Panc1 (cell line): ENCODE data around the gene MADCAM1.

Experiments used
- SIN3A ChIP-seq: IDR thresholded peaks from 2 replicates; pipeline ENCODE4 v1.6.1; 2012; ENCODE audit warnings: low read depth, mild to moderate bottlenecking, low read length, moderate library complexity, borderline replicate concordance; ENCODE audit not compliant: insufficient read depth
- TF ChIP-seq, protein P1 (sequence below): fragments of 450-650 bp; IDR thresholded peaks from 2 replicates; pipeline ENCODE4 v1.5.1; 2017; ENCODE audit warnings: mild to moderate bottlenecking
- TF ChIP-seq, protein P2 (sequence below), 2 experiments: IDR thresholded peaks; 2 replicates each; pipeline ENCODE4 v1.6.1; 2011 to 2012; ENCODE audit warnings: low read depth in 2 of 2, control low read depth in 1 of 2, low read length in 1 of 2, mild to moderate bottlenecking in 1 of 2, moderate library complexity in 1 of 2; ENCODE audit not compliant: insufficient read depth in 1 of 2

DNA sequence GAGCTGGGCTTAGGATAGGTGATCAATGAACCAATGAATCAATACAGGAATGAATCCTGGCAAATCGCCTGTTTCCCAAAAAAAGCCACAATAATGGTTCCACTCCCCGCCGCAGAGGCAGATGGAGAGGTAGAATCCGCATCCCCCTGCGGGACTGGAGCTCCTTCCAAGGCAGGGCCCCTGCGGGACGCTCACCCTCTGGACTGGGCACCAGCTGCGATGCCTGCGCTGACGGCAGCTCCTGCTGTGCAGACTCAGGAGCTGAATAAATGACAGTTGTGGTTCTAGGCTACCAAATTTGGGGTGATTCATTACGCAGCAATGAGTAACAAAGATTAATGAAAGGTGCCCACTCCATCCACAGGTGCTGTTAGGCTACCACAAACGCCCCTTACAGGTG is 26.4 kb downstream of the MADCAM1 start:
- TF ChIP-seq, protein P1, sequence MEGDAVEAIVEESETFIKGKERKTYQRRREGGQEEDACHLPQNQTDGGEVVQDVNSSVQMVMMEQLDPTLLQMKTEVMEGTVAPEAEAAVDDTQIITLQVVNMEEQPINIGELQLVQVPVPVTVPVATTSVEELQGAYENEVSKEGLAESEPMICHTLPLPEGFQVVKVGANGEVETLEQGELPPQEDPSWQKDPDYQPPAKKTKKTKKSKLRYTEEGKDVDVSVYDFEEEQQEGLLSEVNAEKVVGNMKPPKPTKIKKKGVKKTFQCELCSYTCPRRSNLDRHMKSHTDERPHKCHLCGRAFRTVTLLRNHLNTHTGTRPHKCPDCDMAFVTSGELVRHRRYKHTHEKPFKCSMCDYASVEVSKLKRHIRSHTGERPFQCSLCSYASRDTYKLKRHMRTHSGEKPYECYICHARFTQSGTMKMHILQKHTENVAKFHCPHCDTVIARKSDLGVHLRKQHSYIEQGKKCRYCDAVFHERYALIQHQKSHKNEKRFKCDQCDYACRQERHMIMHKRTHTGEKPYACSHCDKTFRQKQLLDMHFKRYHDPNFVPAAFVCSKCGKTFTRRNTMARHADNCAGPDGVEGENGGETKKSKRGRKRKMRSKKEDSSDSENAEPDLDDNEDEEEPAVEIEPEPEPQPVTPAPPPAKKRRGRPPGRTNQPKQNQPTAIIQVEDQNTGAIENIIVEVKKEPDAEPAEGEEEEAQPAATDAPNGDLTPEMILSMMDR, result no peak
- TF ChIP-seq SIN3A, result no peak
- TF ChIP-seq, protein P2, sequence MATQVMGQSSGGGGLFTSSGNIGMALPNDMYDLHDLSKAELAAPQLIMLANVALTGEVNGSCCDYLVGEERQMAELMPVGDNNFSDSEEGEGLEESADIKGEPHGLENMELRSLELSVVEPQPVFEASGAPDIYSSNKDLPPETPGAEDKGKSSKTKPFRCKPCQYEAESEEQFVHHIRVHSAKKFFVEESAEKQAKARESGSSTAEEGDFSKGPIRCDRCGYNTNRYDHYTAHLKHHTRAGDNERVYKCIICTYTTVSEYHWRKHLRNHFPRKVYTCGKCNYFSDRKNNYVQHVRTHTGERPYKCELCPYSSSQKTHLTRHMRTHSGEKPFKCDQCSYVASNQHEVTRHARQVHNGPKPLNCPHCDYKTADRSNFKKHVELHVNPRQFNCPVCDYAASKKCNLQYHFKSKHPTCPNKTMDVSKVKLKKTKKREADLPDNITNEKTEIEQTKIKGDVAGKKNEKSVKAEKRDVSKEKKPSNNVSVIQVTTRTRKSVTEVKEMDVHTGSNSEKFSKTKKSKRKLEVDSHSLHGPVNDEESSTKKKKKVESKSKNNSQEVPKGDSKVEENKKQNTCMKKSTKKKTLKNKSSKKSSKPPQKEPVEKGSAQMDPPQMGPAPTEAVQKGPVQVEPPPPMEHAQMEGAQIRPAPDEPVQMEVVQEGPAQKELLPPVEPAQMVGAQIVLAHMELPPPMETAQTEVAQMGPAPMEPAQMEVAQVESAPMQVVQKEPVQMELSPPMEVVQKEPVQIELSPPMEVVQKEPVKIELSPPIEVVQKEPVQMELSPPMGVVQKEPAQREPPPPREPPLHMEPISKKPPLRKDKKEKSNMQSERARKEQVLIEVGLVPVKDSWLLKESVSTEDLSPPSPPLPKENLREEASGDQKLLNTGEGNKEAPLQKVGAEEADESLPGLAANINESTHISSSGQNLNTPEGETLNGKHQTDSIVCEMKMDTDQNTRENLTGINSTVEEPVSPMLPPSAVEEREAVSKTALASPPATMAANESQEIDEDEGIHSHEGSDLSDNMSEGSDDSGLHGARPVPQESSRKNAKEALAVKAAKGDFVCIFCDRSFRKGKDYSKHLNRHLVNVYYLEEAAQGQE (IDR thresholded peaks at IDR 0.05; ENCODE audit: insufficient read depth in 1 of 2, low read depth in 2 of 2, low read length in 1 of 2), result no peak
